ENCODE results near the gene FMOD.
A peak's percentile ranks its signal among the peaks of the same experiment; 100 is the strongest.
"Not testable (repeated sequence)": the region's sequence is repeated elsewhere in the genome, so short reads cannot be mapped to it uniquely, and the experiment has no call there.

FMOD gene

GRCh38 chr1:203306089-203306964, 44.6 kb downstream of the FMOD start:
- DNase-seq (ENCODE audit: low read depth), result peak; percentile 85

- no peak for DNase-seq (ENCODE audit: low read depth)
These were observed 45.2 kb downstream of the FMOD start for GRCh38 chr1:203305809-203306088.

DNA sequence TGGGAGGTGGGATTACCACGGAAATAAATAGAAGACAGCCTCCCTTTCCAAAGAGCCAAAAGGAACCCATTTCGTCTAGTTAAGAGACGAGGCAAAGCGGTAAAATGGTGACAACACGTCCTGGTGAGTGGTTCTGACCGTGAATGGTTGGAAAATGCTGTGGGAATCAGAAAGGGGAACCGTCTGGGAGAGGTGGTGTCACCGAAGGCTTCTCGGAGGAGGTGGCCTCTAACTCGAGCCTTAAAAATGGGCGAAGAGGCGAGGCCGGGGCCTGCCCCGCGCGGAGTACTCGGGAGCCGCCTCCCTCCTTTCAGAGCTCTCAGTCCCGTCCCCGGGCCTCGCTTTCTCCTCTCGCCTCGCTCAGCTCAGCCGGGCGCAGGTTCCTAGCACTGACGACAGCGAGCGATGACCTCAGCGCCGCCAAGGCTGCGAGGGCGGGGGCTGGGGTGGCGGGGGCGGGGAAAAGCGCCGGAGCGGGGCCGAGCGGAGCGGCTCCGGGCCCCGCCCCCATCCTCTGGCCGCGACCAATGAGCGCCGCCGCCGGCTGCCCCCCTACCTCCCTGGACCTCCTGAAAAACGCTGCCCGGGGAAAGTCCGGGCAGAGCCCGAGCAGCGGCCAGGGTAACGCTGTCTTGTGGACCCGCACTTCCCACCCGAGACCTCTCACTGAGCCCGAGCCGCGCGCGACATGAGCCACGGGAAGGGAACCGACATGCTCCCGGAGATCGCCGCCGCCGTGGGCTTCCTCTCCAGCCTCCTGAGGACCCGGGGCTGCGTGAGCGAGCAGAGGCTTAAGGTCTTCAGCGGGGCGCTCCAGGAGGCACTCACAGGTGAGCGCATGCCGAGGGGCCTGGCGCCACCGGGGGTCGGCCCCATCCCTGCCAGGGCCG, 45.8 kb downstream of the FMOD start, which contains the start of gene BTG2:
Gene BTG2 (plus strand): TSS at position 601 of the 890 bp plus-strand sequence. CDS start 88 bp downstream, at position 689.
- peak; percentile 91 for DNase-seq (ENCODE audit: low read depth)

DNA sequence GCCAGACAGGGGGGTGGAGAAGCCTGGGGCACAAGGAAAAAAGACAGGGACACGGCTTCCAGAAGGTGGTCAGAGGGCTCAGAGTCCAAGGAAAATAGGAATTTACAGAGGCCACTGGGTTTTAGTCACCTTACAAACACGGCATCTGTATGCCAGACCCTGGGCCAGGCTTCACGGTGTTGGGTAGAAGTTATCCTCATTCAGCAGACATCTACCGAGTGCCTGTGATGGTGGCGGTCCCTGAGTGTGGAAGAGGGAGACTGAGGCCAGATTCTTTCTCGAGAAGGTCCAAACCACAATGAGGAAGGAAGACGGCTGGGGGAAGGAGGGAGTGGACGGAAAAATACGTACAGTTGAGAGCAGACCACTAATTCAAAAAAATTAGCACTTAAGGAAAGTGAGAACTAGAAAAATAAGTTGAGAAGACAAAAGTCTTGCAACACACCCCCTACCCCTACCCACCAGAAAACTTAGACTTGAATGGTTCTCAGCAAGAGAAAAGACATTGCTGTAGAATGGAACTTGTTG, 46.5 kb downstream of the FMOD start:
- no peak for DNase-seq (ENCODE audit: low read depth)

DNA sequence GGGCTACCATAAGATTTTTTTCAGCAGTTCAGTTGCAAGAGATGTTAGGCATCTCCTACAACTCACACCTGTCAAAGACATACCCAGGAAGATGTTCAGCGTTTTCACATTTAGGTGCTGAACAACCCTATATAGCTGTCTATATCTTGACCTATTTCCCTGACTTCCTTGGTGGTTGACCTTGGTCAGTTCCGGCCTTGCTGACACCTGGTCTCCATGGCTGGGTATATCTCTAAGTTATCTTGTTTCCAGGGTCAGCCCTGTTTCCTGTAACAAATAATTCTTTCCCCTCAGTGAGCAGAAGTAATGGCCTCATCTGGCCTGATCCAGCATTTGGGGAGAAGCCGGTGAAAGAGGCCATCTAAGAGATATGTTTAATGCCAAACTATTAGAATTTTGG, 48.0 kb downstream of the FMOD start:
- DNase-seq (ENCODE audit: low read depth), result no peak

- no peak for DNase-seq (ENCODE audit: low read depth)
These were observed 48.5 kb downstream of the FMOD start for GRCh38 chr1:203302456-203302855.

DNA sequence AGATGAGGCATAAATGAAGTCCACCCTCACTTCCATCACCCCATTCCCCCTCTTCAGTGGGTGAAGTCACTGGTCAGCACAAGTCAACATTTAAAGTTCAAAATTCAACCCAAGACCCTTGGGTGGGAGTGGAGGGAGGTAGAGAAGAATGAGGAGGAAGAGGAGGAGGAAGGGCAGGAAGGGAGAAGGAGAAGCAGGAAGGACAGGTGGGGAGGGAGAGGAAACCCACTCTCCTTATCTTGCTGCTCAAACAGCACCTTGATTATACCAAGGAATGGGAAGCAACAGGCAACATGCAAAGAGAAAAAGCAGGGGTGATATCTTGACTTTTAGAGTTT, 49.6 kb downstream of the FMOD start:
- DNase-seq (ENCODE audit: low read depth), result no peak

DNA sequence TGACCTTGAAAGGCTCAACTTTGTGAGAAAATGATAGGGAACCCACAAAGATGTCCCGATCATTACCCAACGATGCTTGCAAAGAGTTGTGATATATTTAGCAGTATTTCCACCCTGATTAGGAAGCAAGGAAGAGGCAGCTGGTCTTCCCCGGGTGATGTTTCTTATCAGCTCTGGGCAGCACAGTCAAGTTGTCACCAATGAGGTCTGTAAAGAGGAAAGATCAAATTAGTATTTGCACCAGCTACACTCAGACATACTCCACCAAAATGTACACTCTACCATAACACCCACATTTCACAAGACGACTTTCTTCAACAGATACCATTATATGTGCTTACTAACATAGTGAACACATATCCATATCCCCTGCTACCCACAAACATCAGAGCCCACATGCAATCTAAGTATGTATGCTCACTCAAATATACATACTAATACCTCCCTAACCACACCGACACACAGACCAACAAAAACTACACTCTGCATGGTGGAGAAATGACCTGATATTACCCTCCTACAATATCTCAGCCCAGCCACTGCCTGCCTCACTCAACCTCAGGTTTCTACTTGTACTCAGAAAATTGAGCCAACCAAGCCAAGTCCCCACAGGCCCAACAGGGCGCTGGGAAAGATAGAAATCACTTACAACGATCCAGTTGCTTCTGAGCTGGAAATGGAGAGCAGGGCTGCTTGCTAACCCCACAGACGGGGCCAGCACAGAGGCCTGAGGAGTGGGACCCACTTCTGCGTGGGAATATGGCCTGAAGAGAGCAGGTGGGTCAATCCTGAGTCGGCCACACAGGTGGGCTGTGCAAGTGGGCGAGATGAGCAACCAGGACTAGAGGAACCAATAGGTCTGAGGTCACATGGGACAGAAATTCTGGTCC, 50.2 kb downstream of the FMOD start:
- DNase-seq (ENCODE audit: low read depth), result no peak

- not testable (repeated sequence) for DNase-seq (ENCODE audit: low read depth)
These were observed 51.0 kb downstream of the FMOD start for GRCh38 chr1:203299719-203300429.

GRCh38 chr1:203299169-203299568, 51.8 kb downstream of the FMOD start:
- DNase-seq (ENCODE audit: low read depth), result no peak

DNA sequence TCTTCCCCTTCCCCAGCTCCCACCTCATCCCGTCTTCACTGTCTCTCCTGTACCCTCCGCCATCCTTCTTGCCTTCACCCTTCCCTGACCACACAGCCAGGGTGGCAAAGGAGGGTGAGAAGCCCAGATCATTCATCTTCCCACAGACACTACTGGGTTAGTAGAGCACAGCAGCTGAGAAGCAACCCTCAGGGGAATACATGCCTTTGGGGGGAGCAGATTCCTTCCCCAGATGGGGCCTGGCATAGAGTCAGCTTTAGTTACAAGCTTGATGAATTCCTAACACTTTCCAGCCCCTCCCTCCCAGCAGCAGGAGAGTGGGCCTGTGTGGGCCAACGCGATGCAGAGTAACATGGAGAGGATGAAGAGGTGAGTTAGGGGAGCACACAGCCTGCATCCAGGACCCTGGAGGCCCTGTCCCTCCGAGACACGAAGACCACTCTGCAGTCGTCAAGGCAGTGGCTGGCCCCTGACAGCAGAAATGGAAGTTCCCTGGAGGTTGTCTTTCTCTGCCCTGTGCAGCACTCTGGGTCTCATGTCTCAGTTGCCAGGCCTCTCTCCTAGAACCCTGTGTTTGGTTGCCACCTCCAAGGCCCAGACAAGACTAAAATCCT, 54.4 kb downstream of the FMOD start:
- DNase-seq (ENCODE audit: low read depth), result peak; percentile 66

GRCh38 chr1:203295796-203296195, 55.1 kb downstream of the FMOD start:
- no peak for DNase-seq (ENCODE audit: low read depth)

- no peak for DNase-seq (ENCODE audit: low read depth)
These were observed 59.5 kb downstream of the FMOD start for GRCh38 chr1:203291201-203292096.

All from EH (cell line).